ENCODE measurements around the gene PIK3R3. TPM values are rescaled to one million over a fixed set of nuclear protein-coding genes. Genes with fewer than 3 reads are reported as not detected.

Gene PIK3R3
- total RNA-seq, 1 experiment from 2014 or later, result 30.2 TPM

DNA sequence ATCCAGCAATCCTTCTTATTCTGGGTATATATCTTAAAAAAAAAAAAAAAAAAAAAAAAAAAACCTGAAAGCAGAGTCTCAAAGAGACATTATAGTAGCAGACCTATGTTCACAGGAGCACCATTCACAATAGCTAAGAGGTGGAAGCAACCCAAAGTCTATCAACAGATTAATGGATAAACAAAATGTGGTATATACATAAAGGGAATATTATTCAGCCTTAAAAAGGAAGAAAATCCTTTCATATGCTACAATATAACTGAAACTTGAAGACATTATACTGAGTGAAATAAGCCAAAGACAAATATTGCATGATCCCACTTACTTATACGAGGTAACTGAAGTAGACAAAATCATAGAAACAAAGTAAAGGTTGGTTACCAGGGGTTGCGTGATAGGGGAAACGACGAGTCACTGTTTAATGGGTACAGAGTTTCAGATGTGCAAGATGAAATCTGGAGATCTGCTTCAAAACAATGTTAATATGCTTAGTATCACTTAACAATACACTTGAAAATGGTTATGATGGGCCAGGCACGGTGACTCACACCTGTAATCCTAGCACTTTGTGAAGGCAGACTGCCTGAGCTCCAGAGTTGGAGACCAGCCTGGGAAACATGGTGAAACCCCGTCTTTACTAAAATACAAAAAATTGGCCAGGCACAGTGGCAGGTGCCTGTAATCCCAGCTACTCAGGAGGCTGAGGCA lies 29.5 kb downstream of the PIK3R3 start:
- intact Hi-C loops (cut with micrococcal nuclease; ENCODE audit: unreplicated experiment), result no loop called here
- DNase-seq (ENCODE audit: low spot score), result no peak
- no peak overlapping the region for H3K27ac ChIP-seq (ENCODE audit: low read depth, low read length, poor library complexity, severe bottlenecking)
- H3K27me3 ChIP-seq (replicated peaks; ENCODE audit: insufficient read depth, low read depth, low read length, poor library complexity), result no peaks in the 10 kb centered on the region
- TF ChIP-seq, protein P1, sequence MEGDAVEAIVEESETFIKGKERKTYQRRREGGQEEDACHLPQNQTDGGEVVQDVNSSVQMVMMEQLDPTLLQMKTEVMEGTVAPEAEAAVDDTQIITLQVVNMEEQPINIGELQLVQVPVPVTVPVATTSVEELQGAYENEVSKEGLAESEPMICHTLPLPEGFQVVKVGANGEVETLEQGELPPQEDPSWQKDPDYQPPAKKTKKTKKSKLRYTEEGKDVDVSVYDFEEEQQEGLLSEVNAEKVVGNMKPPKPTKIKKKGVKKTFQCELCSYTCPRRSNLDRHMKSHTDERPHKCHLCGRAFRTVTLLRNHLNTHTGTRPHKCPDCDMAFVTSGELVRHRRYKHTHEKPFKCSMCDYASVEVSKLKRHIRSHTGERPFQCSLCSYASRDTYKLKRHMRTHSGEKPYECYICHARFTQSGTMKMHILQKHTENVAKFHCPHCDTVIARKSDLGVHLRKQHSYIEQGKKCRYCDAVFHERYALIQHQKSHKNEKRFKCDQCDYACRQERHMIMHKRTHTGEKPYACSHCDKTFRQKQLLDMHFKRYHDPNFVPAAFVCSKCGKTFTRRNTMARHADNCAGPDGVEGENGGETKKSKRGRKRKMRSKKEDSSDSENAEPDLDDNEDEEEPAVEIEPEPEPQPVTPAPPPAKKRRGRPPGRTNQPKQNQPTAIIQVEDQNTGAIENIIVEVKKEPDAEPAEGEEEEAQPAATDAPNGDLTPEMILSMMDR (conservative IDR thresholded peaks at IDR 0.05; ENCODE audit: low read depth, low read length), result no peak
- TF ChIP-seq EZH2 (IDR thresholded peaks at IDR 0.05; ENCODE audit: borderline replicate concordance, low read depth, low read length, poor library complexity, severe bottlenecking), result no peak
- ChIA-PET POLR2A (ENCODE audit: low non-redundant PET) (no interaction called here), CTCF (no interaction called here)
- no peaks in the 10 kb centered on the region for H3K36me3 ChIP-seq (ENCODE audit: insufficient read depth, low read length, poor library complexity, severe bottlenecking)
- no TSS peak for BruUV-seq (replicated peaks)
- H3K4me1 ChIP-seq (ENCODE audit: insufficient read depth, low read length, poor library complexity, severe bottlenecking), result no peaks in the 10 kb centered on the region
- no peaks in the 10 kb centered on the region for H3K9me3 ChIP-seq (ENCODE audit: low read depth, low read length, poor library complexity, severe bottlenecking)
- no peak overlapping the region for H3K4me3 ChIP-seq (ENCODE audit: low read depth, low read length, poor library complexity, severe bottlenecking)

DNA sequence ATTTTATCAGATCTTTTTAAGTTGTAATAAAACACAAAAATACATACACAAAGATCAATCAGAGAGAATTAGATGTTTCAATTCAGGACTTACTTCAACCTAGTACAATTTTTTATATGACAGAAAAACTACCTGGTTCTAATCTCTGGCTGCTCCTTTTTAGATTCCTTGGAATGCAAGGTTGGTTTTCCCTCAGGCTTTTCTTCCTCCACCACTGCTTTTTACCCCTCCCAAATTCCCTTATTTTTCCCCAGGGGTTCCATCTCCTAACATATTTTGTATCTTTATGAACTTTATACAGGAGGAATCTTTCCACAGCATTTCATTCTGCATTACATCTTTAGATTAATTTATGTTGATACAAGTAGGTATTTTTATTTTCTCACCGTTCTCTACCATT lies 33.2 kb downstream of the PIK3R3 start:
- ChIA-PET CTCF (no interaction called here), POLR2A (ENCODE audit: low non-redundant PET) (no interaction called here)
- no peak overlapping the region for H3K27ac ChIP-seq (ENCODE audit: low read depth, low read length, poor library complexity, severe bottlenecking)
- intact Hi-C loops (cut with micrococcal nuclease; ENCODE audit: unreplicated experiment), result no loop called here
- TF ChIP-seq EZH2 (IDR thresholded peaks at IDR 0.05; ENCODE audit: borderline replicate concordance, low read depth, low read length, poor library complexity, severe bottlenecking), result no peak
- TF ChIP-seq, protein P1 (conservative IDR thresholded peaks at IDR 0.05; ENCODE audit: low read depth, low read length), result no peak
- no peak overlapping the region for H3K4me3 ChIP-seq (ENCODE audit: low read depth, low read length, poor library complexity, severe bottlenecking)
- no peaks in the 10 kb centered on the region for H3K4me1 ChIP-seq (ENCODE audit: insufficient read depth, low read length, poor library complexity, severe bottlenecking)
- no peak for DNase-seq (ENCODE audit: low spot score)
- H3K36me3 ChIP-seq (ENCODE audit: insufficient read depth, low read length, poor library complexity, severe bottlenecking), result no peaks in the 10 kb centered on the region
- H3K9me3 ChIP-seq (ENCODE audit: low read depth, low read length, poor library complexity, severe bottlenecking), result no peaks in the 10 kb centered on the region
- H3K27me3 ChIP-seq (replicated peaks; ENCODE audit: insufficient read depth, low read depth, low read length, poor library complexity), result no peaks in the 10 kb centered on the region
- BruUV-seq (replicated peaks), result no TSS peak

DNA sequence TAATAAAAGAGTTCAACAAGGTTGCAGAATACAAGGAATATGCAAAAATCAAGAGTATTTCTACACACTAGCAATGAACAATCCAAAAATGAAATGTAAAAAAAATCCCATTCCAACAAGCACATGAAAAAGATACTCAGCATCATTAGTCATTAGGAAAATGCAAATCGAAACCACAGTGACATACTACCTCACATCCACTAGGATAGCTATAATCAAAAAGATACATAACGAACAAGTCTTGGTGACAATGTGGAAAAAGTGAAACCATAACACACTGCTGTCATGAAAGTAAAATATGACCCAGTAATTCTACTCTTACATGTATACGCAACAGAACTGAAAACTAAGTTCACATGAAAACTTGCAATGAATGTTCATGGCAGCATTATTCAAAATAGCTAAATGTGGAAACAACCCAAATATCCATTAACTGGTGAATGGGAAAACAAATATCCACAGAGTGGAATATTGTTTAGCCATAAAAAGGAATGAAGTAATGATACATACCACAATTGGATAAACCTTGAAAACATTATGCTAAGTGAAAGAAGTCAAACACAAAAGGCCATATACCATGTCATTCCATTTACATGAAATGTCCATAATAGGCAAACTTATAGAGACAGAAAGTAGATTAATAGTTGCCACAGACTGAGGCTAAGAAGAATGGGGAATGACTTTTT lies 34.3 kb downstream of the PIK3R3 start:
- Histone ChIP-seq H3K4me3 (ENCODE audit: low read depth, low read length, poor library complexity, severe bottlenecking) (no peak overlapping the region), H3K36me3 (ENCODE audit: insufficient read depth, low read length, poor library complexity, severe bottlenecking) (no peaks in the 10 kb centered on the region), H3K27me3 (replicated peaks; ENCODE audit: insufficient read depth, low read depth, low read length, poor library complexity) (no peaks in the 10 kb centered on the region), H3K27ac (ENCODE audit: low read depth, low read length, poor library complexity, severe bottlenecking) (no peak overlapping the region), H3K9me3 (ENCODE audit: low read depth, low read length, poor library complexity, severe bottlenecking) (no peaks in the 10 kb centered on the region), H3K4me1 (ENCODE audit: insufficient read depth, low read length, poor library complexity, severe bottlenecking) (no peaks in the 10 kb centered on the region)
- POLR2A ChIA-PET (ENCODE audit: low non-redundant PET), result no interaction called here
- CTCF ChIA-PET, result no interaction called here
- no TSS peak for BruUV-seq (replicated peaks)
- DNase-seq (ENCODE audit: low spot score), result no peak
- intact Hi-C loops (cut with micrococcal nuclease; ENCODE audit: unreplicated experiment), result no loop called here
- no peak for TF ChIP-seq EZH2 (IDR thresholded peaks at IDR 0.05; ENCODE audit: borderline replicate concordance, low read depth, low read length, poor library complexity, severe bottlenecking)
- TF ChIP-seq, protein P1 (conservative IDR thresholded peaks at IDR 0.05; ENCODE audit: low read depth, low read length), result no peak
